Forelimb muscle (tissue), 1 donor: ENCODE data around the gene WAPL. TPM values are rescaled to one million over a fixed set of nuclear protein-coding genes. Genes with fewer than 3 reads are reported as not detected.

Experiments
- DNase-seq: peaks from one replicate; pipeline ENCODE4 v3.0.0-alpha.2; 2013; ENCODE audit warnings: low read depth
- polyA plus RNA-seq: library from polyadenylated mRNA; unstranded; fragments of 120-200 nt; gene quantifications from one replicate; pipeline ENCODE4 v1.2.1, GENCODE V29; 2013; ENCODE audit not compliant: insufficient read length

Gene WAPL
- polyA plus RNA-seq, 1 donor = 26.6 TPM

DNA sequence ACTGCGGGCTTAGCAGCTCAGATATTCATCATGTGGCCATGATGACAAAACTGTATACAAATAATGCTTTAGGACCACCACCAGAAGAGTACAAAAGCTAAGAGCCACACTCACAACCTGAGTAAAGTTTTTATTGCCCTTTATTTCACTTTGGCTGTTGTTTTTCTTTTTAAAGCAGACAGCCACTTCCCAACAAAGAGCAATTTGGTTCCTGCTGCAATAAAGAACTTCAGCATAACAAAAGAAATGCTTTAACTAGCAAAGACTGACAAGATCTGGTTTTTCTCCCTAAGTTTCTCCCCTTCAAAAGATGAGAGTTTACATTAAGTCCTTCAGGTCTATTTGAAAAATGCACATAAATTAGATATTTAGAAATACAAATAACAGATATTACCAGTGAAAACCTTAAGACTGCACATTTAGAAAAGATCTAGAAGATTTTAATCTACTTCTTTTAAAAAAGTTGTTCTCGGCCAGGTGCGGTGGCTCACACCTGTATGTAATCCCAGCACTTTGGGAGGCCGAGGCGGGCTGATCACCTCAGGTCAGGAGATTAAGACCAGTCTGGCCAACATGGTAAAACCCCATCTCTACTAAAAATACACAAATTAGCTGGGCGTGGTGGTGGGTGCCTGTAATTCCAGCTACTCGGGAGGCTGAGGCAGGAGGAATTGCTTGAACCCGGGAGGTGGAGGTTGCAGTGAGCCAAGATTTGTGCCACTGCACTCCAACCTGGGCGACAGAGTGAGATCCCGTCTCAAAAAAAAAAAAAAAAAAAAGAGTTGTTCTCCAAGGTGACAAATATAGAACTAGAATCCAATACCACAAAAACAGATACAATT lies 59.4 kb downstream of the WAPL start:
- no peak for DNase-seq

DNA sequence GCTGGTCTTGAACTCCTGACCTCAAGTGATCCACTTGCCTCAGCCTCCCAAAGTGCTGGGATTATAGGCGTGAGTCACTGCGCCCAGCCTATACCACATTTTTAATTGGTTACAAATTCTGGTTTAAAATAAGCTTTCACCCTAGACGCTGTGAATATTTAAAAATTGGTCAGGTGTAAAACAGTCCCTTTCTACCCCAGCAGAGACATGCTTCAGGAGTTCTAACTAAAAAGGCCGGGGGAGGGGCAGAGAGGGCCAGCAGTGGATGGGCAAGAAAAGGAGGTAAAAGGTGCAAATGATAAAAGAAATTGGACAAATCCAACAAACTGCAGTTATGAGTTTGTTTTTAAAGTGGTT lies 70.0 kb downstream of the WAPL start:
- no peak for DNase-seq

DNA sequence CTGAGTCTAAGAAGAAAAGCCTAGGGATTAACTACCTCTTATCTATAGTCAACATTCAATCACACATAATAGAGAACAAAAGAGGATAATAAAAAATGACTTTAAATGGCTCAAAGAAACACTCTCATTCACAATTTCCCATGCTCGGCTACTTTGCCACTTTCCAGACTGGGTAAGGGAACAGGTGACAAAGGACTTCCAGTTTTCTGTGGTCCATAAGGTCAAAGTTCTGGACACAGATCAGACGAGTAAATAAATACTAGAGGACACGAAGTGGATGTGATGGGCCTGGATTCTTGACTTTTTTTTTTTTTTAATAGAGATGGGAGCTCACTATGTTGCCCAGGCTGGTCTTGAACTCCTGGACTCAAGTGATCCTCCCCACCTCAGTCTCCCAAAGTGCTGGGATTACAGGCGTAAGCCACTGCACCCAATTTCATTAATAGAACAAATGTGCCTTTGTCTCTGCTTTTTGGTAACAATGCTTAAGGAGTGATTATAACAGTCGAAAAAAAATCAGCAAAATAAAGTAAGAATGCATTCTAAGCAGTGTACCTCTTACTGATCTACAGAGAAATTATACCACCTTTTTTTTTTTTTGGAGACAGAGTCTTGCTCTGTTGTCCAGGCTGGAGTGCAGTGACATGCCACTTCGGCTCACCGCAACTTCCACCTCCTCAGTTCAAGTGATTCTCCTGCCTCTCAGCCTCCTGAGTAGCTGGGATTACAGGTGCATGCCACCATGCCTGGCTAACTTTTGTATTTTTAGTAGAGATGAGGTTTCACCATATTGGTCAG lies 70.6 kb downstream of the WAPL start:
- no peak for DNase-seq

DNA sequence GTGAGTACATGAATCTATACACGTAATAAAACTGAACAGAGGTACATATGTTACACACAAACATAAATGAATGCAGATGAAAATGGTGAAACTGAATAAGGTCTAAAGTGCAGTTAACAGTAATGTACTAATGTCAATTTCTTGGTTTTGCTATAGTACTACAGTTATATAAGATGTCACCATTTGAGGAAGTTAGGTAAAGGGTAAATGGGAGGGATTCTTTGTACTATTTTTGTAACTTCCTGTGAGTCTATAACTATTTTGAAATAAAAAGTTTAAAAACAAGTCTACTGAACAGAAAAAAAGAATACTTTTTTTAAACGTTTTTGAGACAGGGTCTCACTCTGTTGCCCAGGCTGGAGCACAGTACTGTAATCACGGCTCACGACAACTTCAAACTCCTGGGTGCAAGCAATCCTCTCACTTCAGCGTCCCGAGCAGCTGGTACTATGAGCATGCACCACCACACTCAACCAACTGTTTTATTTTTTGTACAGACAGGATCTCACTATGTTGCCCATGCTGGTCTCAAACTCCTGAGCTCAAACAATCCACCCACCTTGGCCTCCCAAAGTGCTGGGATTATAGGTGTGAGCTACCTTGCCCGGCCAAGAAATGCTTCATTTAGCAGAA lies 71.5 kb downstream of the WAPL start:
- DNase-seq = no peak

DNA sequence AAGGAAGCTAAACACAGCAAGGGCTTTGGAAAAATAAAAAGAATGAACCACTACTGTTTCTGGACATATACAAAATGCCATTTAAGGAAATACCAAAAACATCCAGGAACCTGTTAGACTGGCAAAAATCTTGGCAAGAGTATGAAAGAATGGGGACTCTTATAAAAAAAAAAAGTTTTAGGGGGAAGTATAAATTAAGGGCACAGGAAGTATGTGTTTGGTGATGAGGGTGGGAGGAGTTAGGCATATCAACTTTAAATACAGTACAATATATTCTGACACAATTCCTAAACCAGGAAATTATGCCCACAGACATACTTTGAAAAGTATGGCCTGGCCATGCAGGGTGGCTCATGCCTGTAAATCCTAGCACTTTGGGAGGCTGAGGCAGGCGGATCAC lies 74.2 kb downstream of the WAPL start:
- DNase-seq = no peak

DNA sequence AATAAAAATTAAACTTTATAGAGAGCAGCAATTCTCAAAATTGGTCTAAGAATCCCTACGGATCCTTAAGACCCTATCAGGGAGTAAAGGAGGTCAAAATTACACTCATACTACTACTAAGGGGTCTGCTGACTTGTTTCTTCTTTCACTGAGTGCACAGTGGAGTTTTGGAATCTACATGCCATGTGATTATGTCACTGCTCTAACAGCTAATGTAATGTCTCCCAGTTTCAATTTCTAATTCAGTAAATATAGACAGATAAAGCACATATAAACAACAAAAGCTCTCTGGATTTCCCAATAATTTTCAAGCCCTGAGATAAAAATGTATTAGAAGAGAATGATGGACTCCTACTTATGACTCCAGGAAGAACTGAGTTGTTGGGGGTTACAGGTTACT lies 74.6 kb downstream of the WAPL start:
- DNase-seq = no peak

DNA sequence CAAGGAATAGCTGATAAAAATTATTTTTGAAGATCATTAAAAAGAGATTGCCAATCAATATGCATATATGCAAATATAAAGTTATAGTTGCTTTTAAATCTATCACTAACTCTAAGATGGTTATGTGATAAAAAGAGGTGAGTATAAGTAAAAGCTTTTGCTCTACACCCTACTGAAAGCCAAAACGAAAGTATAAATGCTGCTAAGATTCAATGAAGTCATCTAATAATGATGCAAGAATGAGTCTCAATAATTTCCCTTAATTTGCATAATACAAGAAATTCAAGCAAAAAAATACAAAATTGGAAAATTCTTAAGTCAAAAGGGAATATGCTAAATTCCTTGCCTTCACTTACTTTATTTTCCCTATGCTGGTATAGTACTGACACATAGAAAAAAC lies 75.2 kb downstream of the WAPL start:
- no peak for DNase-seq

DNA sequence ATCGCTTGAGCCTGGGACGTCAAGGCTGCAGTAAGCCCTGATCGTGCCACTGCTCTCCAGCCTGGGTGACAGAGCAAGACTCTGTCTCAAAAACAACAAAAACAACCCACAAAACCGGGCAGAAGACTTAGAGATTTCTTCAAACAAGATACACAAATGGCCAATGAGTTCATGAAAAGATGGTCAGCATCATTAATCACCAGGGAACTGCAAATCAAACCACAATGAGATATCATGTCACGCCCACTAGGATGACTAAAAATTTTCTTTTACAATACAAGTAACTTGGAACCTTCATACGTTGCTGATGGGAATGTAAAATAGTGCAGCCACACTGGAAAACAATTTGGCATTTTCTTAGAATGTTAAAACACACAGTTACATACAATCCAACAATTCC lies 77.7 kb downstream of the WAPL start:
- DNase-seq = no peak

DNA sequence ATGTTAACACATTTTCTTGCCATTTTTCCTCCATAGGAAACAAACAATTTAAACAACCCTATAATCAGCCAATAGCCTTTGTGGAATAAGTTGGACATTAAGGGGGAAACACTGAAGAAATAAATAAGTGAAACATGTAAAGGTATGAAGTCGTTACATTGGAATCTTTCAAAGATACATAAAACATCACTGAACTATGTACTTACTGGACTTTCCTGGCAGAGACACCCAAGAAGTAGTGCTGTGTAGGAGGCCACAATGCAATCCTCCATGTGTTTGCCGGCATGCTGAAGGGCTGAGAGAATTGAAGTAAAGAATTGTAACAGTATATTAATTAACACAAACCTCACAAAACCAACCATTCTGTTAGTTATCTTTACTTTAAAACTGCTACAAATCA lies 78.5 kb downstream of the WAPL start:
- no peak for DNase-seq

DNA sequence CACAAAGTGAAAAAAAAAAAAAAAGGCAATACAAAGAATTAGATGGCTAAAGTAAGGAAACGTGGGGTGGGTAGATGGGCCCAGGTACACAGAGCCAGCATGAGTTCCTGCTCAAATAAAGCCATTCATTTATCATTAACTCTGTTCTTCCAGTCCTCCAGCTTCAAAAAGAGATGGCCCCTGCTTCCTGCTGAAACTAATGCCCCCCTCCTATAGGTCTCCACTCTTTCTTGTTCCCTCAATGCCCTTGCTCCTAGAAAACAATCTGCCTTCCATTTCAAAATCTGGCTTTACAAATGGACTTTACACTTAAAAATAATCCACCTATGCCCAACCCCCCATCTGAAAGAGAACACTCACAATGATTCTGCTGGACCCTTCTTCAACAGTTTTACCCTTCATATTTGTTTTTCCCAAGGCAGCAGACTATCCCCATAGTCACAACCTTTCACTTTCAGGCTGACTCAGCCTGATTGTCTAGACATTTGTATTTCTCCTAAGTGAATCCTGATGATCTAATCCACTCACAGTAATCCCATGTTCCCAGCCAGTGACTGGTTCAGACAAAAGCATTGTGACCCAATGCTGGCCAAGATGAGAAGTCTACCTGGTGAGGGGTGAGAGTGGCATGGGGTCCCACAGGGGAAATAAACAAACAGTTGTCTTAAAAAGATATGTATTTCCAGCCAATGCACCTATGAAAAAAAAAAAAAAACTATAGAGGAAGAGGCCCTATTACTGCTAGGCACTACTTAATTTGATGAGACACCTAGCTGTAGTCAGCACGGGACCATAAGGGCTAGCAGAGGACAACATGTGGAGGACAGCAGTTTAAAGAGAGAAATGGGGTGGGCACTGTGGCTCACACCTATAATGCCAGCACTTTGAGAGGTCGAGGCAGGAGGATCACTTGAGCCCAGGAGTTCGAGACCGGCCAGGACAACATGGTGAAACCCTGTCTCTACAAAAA lies 80.4 kb downstream of the WAPL start:
- no peak for DNase-seq

DNA sequence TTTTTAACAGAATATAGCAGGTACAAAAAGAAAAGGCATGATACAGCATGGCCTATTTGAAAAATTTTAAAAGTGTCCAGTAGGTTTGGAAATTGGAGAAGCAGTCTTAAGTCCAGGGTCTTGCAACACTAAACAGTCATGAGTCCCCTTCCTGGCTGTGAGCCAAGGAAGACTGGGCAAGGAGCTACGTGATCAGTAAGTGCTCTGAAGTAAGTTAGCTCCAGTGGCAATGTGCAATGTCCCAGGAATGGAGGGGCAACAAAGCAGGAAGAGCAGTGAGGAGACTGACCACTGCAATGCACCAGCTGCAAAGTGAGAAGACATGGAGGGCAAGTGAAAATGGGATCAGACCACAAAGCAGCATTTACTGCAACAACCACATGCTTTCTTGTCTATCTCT lies 82.0 kb downstream of the WAPL start:
- DNase-seq = peak; percentile 24

DNA sequence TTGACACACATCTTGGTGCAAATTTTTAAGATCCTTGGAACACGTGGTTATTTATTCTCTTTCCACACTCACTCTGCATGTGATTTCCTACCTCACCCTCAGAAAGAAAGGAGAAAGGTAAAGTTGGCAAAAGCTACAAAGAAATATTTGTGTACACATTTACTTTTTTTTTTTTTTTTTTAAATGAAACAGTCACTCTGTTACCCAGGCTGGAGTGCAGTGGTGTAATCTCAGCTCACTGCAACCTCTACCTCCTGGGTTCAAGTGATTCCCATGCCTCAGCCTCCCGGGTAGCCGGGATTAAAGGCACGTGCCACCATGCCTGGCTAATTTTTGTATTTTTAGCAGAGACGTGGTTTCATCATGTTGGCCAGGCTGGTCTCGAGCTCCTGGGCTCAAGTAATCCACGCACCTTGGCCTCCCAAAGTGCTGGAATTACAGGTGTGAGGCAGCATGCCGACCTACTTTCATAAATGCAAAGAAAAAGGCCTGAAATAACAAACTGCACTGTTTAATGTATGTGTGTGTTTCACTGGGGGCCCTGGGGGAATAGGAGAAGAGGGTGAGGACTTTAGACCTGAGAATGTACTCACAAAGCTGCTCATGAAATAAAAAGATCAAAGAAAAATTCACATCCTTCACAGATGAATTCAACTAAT lies 83.4 kb downstream of the WAPL start:
- DNase-seq = no peak

DNA sequence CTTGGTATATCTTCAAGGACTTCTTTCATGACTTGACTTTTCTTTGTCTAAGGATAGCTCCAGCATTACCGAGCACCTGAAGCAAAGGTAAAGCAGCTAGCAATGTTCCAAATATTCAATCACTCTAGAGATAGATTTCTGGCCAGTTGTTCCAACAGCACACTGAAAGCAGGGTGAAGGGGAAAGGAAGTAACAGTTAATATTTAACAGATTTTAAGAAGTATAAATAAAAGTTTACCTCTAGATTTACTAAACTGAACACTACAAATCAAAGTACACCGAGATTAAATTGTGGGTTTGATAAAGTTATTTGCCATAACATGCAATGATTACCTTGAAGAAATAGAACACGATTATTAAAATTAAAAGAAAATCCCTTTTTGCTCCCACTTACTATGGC lies 84.1 kb downstream of the WAPL start:
- DNase-seq = no peak

DNA sequence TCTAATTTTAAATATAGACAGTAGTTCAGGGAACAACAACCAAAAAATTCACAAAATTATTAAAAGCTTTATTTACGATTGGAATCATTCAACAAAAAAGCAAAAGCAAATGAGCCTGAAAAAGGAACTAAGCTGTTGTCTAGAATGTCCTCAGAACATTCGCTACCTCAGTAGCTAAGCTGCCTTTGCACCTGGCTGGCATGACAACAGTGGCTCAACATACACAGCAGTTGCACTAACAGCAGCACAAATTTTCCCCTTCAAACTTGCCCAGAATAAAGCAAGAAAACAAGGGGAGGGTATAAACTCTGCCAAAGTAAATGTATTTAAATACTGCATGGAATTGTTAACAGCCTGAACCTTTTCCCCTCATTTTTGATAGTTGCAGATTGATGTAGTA lies 84.6 kb downstream of the WAPL start:
- DNase-seq = no peak

DNA sequence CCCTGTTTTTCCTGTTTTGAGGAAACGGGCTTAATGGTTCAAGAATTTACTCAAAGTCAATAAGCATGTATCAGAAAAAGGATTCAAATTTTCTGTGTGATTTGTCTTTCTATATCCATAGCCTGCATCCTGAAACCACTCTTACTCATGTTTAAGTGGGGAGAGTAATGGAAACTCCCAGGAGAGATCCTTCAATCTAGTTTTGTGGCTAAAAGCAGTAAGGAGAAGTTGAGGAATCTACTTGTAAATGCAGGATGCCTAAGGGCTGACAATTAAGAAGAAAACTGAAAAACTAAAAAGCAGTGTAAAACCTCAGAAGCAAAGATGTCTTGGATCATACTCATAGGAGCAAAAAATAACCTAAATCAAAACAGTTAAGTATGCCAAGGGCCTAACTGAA lies 86.9 kb downstream of the WAPL start:
- DNase-seq = no peak

DNA sequence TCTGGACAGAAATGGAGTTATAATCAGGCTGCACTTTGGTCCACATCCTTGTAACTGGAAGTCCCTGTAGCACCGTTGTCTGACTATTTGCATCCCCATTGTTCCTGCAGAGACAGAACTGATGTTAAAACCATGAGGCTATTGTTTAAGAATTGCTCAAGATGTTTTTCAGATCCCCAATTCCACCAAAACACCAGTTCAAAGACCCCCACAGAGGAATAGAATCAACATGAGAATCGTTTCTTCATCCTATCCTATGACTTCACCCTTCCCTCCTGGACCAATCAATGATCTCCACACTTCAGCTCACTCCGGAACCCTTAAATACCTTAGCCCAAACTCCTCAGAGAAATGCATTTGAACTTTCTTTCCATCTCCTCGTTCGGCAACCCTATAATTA lies 97.9 kb downstream of the WAPL start:
- no peak for DNase-seq

DNA sequence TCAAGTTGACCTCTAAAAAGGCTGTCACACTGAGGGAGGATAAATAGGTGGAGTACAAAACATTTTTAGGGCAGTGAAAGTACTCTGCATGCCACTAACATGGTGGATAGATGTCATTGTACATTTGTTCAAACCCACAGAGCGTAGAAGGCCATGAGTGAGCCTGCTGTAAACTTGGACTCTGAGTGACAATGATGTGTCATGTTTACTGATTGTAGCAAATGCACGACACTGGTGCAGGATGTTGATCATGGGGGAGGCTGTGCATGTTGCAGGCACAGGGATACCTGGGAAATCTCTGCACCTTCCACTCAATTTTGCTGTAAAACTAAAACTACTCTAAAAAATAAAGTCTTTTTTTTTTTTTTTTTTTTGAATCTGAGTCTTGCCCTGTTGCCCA lies 102.5 kb downstream of the WAPL start:
- DNase-seq = no peak

DNA sequence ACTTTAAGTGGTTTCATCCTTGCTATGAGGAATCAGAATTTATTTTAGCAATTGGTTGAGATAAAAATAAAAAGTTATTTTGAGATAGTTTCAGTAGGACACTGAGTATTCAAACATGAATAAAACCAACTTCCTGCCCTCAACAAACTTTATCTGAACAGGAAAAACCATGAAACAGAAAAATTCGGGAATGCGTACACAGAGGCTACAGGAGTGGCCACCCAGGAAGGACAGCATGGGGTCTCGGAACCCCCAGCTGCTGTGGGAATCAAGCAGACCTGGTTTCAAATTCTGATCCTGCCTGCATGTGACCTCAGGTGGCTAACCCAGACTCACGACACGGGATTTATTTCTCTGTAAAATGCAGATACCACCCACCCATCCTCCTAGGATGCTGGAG lies 106.0 kb downstream of the WAPL start:
- no peak for DNase-seq

DNA sequence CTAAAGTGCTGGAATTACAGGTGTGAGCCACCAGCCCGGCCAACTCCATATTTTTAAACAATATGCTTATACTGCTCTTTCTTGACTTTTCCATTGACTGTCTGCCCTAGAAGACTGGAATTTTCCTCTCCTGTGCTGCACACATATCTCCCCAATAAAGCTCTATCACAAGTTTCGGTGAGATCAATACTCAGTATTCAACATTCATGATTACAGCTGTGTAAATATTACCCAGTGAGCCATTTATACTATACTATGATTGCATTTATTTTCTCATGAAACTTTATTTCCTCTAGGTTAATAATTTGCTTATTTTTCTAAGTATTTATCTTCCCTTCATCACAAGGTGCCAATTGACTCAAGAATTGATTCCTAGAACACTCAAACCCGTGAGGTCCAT lies 106.5 kb downstream of the WAPL start:
- DNase-seq = no peak

DNA sequence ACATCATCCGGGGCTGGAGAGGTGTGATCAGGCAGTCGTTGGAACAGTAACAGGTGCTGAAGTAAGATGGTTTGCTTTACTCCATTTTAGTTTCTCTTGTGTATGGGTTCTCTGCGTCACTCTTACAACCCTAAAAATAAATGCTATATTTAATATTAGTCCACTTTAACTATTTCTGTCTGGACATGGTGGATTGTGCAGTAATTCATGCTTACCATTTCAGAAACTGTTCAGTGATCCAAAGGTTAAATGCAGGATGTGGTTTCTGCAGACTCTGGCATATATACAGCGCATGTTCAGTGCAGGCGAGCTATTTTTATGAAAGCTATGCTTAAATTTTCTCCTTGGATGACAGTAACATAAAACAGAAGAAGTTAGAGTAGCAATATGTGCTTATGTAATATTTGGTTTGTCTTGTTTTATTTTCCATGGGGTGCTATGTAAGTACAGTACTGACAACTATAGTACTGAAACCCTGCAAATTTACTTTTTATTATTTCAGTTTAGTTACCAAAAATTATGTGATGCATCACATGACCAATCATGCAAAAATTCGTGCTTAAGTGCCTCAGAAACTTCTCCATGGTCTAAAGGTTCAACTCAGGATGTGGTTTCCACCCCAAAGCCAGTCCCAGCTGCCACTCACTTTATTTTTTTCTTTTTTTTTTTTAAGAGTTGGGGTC lies 108.4 kb downstream of the WAPL start:
- DNase-seq = no peak
